Activated naive CD4-positive, alpha-beta T cell treated with anti-CD3 and anti-CD28 coated beads for 36 hours (primary cell): ENCODE data around the gene ASB4. TPM values are rescaled to one million over a fixed set of nuclear protein-coding genes. Genes with fewer than 3 reads are reported as not detected.
A peak's percentile ranks its signal among the peaks of the same experiment; 100 is the strongest.

Experiments
- CTCF ChIA-PET: fragments of 350-600 bp; sonication (Branson Sonifier 250); formaldehyde crosslinking; loops from one replicate; lab custom pipeline; 2021; ENCODE audit warnings: antibody characterized with exemption; lab: Charles Lee
- DNase-seq: peaks from one replicate; pipeline ENCODE4 v3.0.0-alpha.2; 2020
- H3K27ac Mint-ChIP-seq: one replicate; pipeline ENCODE4 v1.8.0; 2021; ENCODE audit warnings: mild to moderate bottlenecking, mixed read lengths
- H3K27me3 Mint-ChIP-seq: one replicate; pipeline ENCODE4 v1.8.0; 2021; ENCODE audit warnings: low read depth, mixed read lengths
- H3K36me3 Mint-ChIP-seq: one replicate; pipeline ENCODE4 v1.8.0; 2021; ENCODE audit warnings: low read depth, mixed read lengths
- H3K4me1 Mint-ChIP-seq: one replicate; pipeline ENCODE4 v1.8.0; 2021; ENCODE audit warnings: low read depth, mixed read lengths
- H3K4me3 Mint-ChIP-seq: one replicate; pipeline ENCODE4 v1.8.0; 2021; ENCODE audit warnings: mild to moderate bottlenecking, moderate library complexity, mixed read lengths
- H3K9me3 Mint-ChIP-seq: one replicate; pipeline ENCODE4 v1.8.0; 2021; ENCODE audit warnings: mixed read lengths
- intact Hi-C: fragments of 100-400 bp; cut with micrococcal nuclease; formaldehyde crosslinking; loops from one replicate; pipeline ENCODE4 v1.15.1; 2023
- total RNA-seq, 2 experiments: library from RNA; stranded (reverse); gene quantifications; one replicate each; pipeline ENCODE4 v1.2.3, GENCODE V29; 2021

The ASB4 gene
- total RNA-seq, 2 experiments from 2014 or later: not detected

- CTCF ChIA-PET: no interaction called here
These were observed 15.9 kb upstream of the ASB4 start for GRCh38 chr7:95469848-95470247.

GRCh38 chr7:95470452-95470851, 15.3 kb upstream of the ASB4 start:
- H3K27ac Mint-ChIP-seq: no peak overlapping the region
- H3K9me3 Mint-ChIP-seq: no peaks in the 10 kb centered on the region
- DNase-seq: peak; percentile 15
- H3K4me3 Mint-ChIP-seq: no peak overlapping the region
- CTCF ChIA-PET: no interaction called here
- intact Hi-C loops: loop anchor here (10.0 kb wide), 4 partner anchors 136 to 956 kb away; partner anchors contain the start of gene PPP1R9A
- no peaks in the 10 kb centered on the region for H3K27me3 Mint-ChIP-seq
- peaks cover 15% of the 10 kb centered on the region for H3K4me1 Mint-ChIP-seq
- H3K36me3 Mint-ChIP-seq: no peaks in the 10 kb centered on the region

More at GRCh38 chr7:95469848-95470247, 15.9 kb upstream of the ASB4 start:
- intact Hi-C loops: loop anchor here (10.0 kb wide), 4 partner anchors 135 to 955 kb away; partner anchors contain the start of gene PPP1R9A
- Mint-ChIP-seq H3K4me3 (no peak overlapping the region), H3K4me1 (peaks cover 15% of the 10 kb centered on the region), H3K36me3 (no peaks in the 10 kb centered on the region), H3K27ac (no peak overlapping the region), H3K9me3 (no peaks in the 10 kb centered on the region), H3K27me3 (no peaks in the 10 kb centered on the region)
- DNase-seq: no peak

GRCh38 chr7:95471071-95471470, 14.7 kb upstream of the ASB4 start:
- CTCF ChIA-PET: no interaction called here
- intact Hi-C loops: loop anchor here (10.0 kb wide), 4 partner anchors 136 to 956 kb away; partner anchors contain the start of gene PPP1R9A
- Mint-ChIP-seq H3K9me3 (no peaks in the 10 kb centered on the region), H3K4me1 (peaks cover 15% of the 10 kb centered on the region), H3K27ac (no peak overlapping the region), H3K36me3 (no peaks in the 10 kb centered on the region), H3K27me3 (no peaks in the 10 kb centered on the region), H3K4me3 (no peak overlapping the region)
- DNase-seq: no peak

GRCh38 chr7:95472581-95473161, 13.1 kb upstream of the ASB4 start:
- intact Hi-C loops: loop anchor here (10.0 kb wide), 4 partner anchors 138 to 958 kb away; partner anchors contain the start of gene PPP1R9A
- Mint-ChIP-seq H3K27ac (no peak overlapping the region), H3K36me3 (no peaks in the 10 kb centered on the region), H3K4me1 (peaks cover 15% of the 10 kb centered on the region), H3K9me3 (no peaks in the 10 kb centered on the region), H3K4me3 (no peak overlapping the region), H3K27me3 (peaks cover under 1% of the 10 kb centered on the region)
- DNase-seq: no peak
- CTCF ChIA-PET: interaction anchor here (0.9 kb wide), 1 partner anchor 1024 kb away, joined by 4 read pairs; no protein-coding TSS in a partner anchor

GRCh38 chr7:95473276-95473985, 12.3 kb upstream of the ASB4 start:
- no peaks in the 10 kb centered on the region for H3K36me3 Mint-ChIP-seq
- H3K4me3 Mint-ChIP-seq: no peak overlapping the region
- peaks cover 6% of the 10 kb centered on the region for H3K27me3 Mint-ChIP-seq
- DNase-seq: no peak
- H3K27ac Mint-ChIP-seq: no peak overlapping the region
- no peaks in the 10 kb centered on the region for H3K9me3 Mint-ChIP-seq
- H3K4me1 Mint-ChIP-seq: peaks cover 15% of the 10 kb centered on the region
- CTCF ChIA-PET: no interaction called here
- intact Hi-C loops: loop anchor here (10.0 kb wide), 4 partner anchors 139 to 959 kb away; partner anchors contain the start of gene PPP1R9A

GRCh38 chr7:95476072-95476847, 9.5 kb upstream of the ASB4 start:
- peaks cover under 1% of the 10 kb centered on the region for H3K4me1 Mint-ChIP-seq
- H3K27me3 Mint-ChIP-seq: peaks cover 11% of the 10 kb centered on the region
- intact Hi-C loops: loop anchor here (2.0 to 10.0 kb wide), 8 partner anchors 79 to 961 kb away; partner anchors contain the start of genes PON3, PPP1R9A and SGCE
- no peak overlapping the region for H3K4me3 Mint-ChIP-seq
- DNase-seq: no peak
- H3K27ac Mint-ChIP-seq: no peak overlapping the region
- CTCF ChIA-PET: interaction anchor here (0.6 to 2.1 kb wide), 32 partner anchors 9 to 1028 kb away, joined by 3 to 10 read pairs (median 4); partner anchors contain the start of genes ASB4 and PON3
- H3K9me3 Mint-ChIP-seq: no peaks in the 10 kb centered on the region
- H3K36me3 Mint-ChIP-seq: no peaks in the 10 kb centered on the region

- peak; percentile 73 for DNase-seq
- Mint-ChIP-seq H3K9me3 (no peaks in the 10 kb centered on the region), H3K27ac (no peak overlapping the region), H3K4me1 (no peaks in the 10 kb centered on the region), H3K4me3 (no peak overlapping the region), H3K36me3 (no peaks in the 10 kb centered on the region), H3K27me3 (peaks cover 11% of the 10 kb centered on the region)
- intact Hi-C loops: loop anchor here (1.0 to 10.0 kb wide), 9 partner anchors 80 to 1028 kb away; partner anchors contain the start of genes PON3, PPP1R9A and SGCE
- CTCF ChIA-PET: interaction anchor here (0.6 to 2.1 kb wide), 33 partner anchors 8 to 1029 kb away, joined by 3 to 10 read pairs (median 4); partner anchors contain the start of genes ASB4 and PON3
These were observed 8.7 kb upstream of the ASB4 start for GRCh38 chr7:95476904-95477594.

- Mint-ChIP-seq H3K4me3 (no peak overlapping the region), H3K4me1 (no peaks in the 10 kb centered on the region), H3K27ac (no peak overlapping the region), H3K9me3 (no peaks in the 10 kb centered on the region), H3K27me3 (peaks cover 17% of the 10 kb centered on the region), H3K36me3 (no peaks in the 10 kb centered on the region)
- intact Hi-C loops: loop anchor here (5.0 to 10.0 kb wide), 6 partner anchors 144 to 964 kb away; partner anchors contain the start of genes PPP1R9A and SGCE
- DNase-seq: peak; percentile 9
- CTCF ChIA-PET: interaction anchor here (1.1 kb wide), 1 partner anchor 9 kb away, joined by 3 read pairs; no protein-coding TSS in a partner anchor
These were observed 7.3 kb upstream of the ASB4 start for GRCh38 chr7:95478272-95479037.

- Mint-ChIP-seq H3K4me1 (no peaks in the 10 kb centered on the region), H3K36me3 (no peaks in the 10 kb centered on the region), H3K4me3 (no peak overlapping the region), H3K27ac (no peak overlapping the region), H3K27me3 (peaks cover 17% of the 10 kb centered on the region), H3K9me3 (no peaks in the 10 kb centered on the region)
- no peak for DNase-seq
- intact Hi-C loops: loop anchor here (5.0 to 10.0 kb wide), 6 partner anchors 145 to 965 kb away; partner anchors contain the start of genes PPP1R9A and SGCE
- CTCF ChIA-PET: interaction anchor here (0.8 to 1.4 kb wide), 3 partner anchors 11 to 72 kb away, joined by 3 to 5 read pairs (median 3); no protein-coding TSS in a partner anchor
These were observed 5.6 kb upstream of the ASB4 start for GRCh38 chr7:95479992-95480624.

GRCh38 chr7:95481271-95482165, 4.2 kb upstream of the ASB4 start:
- H3K9me3 Mint-ChIP-seq: no peaks in the 10 kb centered on the region
- H3K36me3 Mint-ChIP-seq: no peaks in the 10 kb centered on the region
- no peak overlapping the region for H3K4me3 Mint-ChIP-seq
- DNase-seq: no peak
- intact Hi-C loops: no loop called here
- no peaks in the 10 kb centered on the region for H3K4me1 Mint-ChIP-seq
- H3K27me3 Mint-ChIP-seq: peaks cover 19% of the 10 kb centered on the region
- CTCF ChIA-PET: interaction anchor here (0.6 kb wide), 2 partner anchors 234 to 272 kb away, joined by 3 read pairs; no protein-coding TSS in a partner anchor
- no peak overlapping the region for H3K27ac Mint-ChIP-seq
